ENCODE results near the gene EML4. TPM values are rescaled to one million over a fixed set of nuclear protein-coding genes. Genes with fewer than 3 reads are reported as not detected.

The EML4 gene
- total RNA-seq, 1 donor from 2014 or later: 50.8 TPM

DNA sequence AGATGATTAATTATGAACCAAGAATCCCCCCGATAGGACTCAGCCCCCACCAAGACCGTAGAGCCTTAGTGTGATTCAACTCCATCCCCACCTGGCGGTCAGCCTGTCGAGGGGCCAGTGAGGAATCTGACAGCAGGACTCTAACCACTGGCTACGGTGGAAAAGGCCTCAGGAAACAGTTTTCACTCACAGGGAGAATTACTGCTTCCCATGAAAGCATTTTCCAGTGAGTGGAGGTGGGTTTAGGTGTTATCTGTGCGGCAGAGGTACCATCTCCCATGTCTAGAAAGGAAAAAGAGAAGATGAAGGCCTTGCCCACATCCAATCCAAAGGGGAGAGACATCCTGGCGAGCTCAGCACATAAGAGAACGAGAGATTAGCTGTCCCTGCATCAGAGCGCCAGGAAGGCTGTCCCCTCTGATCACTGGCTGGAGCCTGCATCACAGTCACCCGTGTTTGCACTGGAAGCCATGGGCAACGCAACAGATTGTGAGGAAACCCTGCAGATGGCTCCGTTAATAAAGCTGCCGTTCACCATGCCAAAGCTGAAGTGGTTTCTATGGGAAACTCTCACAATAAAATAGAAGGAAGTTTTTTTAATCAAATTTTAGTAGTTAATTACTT lies 169.5 kb downstream of the EML4 start:
- Mint-ChIP-seq H3K27ac (ENCODE audit: unreplicated experiment) (no peak overlapping the region), H3K36me3 (ENCODE audit: unreplicated experiment) (peaks cover 8% of the 10 kb centered on the region), H3K9me3 (ENCODE audit: unreplicated experiment) (peaks cover 5% of the 10 kb centered on the region), H3K4me3 (ENCODE audit: unreplicated experiment) (no peak overlapping the region), H3K4me1 (ENCODE audit: low read depth, unreplicated experiment) (peaks cover 15% of the 10 kb centered on the region), H3K27me3 (ENCODE audit: unreplicated experiment) (peaks cover 3% of the 10 kb centered on the region)
- TF ChIP-seq, protein P1, sequence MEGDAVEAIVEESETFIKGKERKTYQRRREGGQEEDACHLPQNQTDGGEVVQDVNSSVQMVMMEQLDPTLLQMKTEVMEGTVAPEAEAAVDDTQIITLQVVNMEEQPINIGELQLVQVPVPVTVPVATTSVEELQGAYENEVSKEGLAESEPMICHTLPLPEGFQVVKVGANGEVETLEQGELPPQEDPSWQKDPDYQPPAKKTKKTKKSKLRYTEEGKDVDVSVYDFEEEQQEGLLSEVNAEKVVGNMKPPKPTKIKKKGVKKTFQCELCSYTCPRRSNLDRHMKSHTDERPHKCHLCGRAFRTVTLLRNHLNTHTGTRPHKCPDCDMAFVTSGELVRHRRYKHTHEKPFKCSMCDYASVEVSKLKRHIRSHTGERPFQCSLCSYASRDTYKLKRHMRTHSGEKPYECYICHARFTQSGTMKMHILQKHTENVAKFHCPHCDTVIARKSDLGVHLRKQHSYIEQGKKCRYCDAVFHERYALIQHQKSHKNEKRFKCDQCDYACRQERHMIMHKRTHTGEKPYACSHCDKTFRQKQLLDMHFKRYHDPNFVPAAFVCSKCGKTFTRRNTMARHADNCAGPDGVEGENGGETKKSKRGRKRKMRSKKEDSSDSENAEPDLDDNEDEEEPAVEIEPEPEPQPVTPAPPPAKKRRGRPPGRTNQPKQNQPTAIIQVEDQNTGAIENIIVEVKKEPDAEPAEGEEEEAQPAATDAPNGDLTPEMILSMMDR (IDR thresholded peaks at IDR 0.05; ENCODE audit: partially characterized antibody, unreplicated experiment): no peak
- no peak for DNase-seq

DNA sequence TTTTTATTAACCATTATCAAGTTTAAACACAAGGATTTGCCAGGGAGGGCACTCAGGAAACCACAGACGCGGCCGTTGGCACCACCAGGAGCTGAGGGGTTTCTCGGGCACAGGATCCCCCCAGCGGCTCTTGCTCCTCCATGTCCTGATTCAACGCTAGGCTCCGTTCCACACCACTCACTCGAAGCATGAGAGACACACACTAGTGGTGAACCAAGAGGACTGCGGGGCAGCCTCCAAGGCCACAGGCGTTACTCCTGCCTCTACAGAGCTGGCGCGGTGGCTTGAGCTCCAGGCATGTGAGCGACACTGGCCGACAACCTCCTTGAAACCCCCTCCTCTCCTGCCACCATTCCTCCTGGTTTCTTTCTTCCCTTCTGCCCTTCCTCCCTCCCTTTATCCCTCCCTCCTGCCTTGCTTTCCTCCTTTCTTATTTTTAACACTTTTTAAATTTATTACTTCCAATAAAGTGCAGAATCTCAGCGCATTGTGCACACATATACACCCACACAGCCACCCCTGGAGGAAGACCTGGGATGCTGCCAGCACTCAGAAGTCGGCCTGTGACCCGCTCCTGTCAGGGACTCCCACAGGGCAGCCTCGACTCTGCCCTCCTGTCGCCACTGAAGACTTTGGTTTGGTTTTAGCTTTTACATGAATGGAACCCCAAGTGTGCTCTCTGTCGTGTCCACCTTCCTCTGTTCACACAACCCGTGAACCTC lies 170.2 kb downstream of the EML4 start:
- H3K4me3 Mint-ChIP-seq (ENCODE audit: unreplicated experiment): no peak overlapping the region
- DNase-seq: peak; percentile 48
- H3K36me3 Mint-ChIP-seq (ENCODE audit: unreplicated experiment): peaks cover 8% of the 10 kb centered on the region
- no peak overlapping the region for H3K27ac Mint-ChIP-seq (ENCODE audit: unreplicated experiment)
- H3K27me3 Mint-ChIP-seq (ENCODE audit: unreplicated experiment): peaks cover 3% of the 10 kb centered on the region
- peaks cover 15% of the 10 kb centered on the region for H3K4me1 Mint-ChIP-seq (ENCODE audit: low read depth, unreplicated experiment)
- TF ChIP-seq, protein P1 (IDR thresholded peaks at IDR 0.05; ENCODE audit: partially characterized antibody, unreplicated experiment): peak; percentile 34
- peaks cover 5% of the 10 kb centered on the region for H3K9me3 Mint-ChIP-seq (ENCODE audit: unreplicated experiment)

DNA sequence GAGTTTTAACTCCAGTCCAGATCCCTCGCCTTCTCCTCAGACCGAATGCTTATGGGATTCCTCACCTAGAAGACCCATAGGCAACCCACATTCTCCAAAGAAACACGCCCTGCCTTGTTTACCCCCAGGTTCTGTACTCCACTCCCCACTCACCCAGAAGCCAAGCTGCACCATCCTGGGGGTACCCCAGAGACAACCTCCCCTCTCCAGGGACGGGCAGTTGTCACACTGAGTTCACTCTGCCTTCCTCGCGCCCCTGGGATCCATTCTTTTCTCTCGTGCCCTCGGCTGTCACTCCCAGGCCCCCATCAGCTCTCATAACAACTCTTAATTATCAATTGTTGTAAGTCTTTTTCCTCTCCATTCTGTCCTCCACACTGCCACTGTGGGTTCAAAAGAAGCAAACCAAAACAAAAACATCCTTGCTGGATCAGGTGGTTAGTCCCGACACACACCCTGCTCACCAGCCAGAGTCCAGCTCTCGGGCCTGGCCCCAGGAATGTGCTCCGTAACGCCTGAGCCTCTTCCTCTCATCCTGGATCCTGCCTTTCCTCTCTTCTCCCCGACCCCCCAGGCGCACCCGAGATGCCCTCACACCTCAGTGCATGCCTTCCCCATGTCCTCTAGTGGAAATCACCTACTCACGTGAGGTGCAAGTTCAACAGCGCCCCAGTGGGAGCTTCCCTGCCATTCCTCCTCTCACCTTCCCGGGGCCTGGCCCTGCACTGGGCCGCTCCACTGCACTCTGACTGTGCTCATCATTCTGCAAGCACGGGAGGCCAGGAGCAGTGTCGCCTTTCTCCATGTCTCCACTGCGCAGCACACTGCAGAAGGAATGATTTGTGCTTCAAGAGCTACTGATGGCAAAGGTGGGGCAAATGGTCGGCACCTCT lies 171.1 kb downstream of the EML4 start:
- H3K27me3 Mint-ChIP-seq (ENCODE audit: unreplicated experiment): peaks cover 3% of the 10 kb centered on the region
- H3K9me3 Mint-ChIP-seq (ENCODE audit: unreplicated experiment): peaks cover 5% of the 10 kb centered on the region
- H3K27ac Mint-ChIP-seq (ENCODE audit: unreplicated experiment): no peak overlapping the region
- H3K4me1 Mint-ChIP-seq (ENCODE audit: low read depth, unreplicated experiment): peaks cover 15% of the 10 kb centered on the region
- H3K36me3 Mint-ChIP-seq (ENCODE audit: unreplicated experiment): peaks cover 8% of the 10 kb centered on the region
- TF ChIP-seq, protein P1 (IDR thresholded peaks at IDR 0.05; ENCODE audit: partially characterized antibody, unreplicated experiment): no peak
- H3K4me3 Mint-ChIP-seq (ENCODE audit: unreplicated experiment): no peak overlapping the region
- no peak for DNase-seq

DNA sequence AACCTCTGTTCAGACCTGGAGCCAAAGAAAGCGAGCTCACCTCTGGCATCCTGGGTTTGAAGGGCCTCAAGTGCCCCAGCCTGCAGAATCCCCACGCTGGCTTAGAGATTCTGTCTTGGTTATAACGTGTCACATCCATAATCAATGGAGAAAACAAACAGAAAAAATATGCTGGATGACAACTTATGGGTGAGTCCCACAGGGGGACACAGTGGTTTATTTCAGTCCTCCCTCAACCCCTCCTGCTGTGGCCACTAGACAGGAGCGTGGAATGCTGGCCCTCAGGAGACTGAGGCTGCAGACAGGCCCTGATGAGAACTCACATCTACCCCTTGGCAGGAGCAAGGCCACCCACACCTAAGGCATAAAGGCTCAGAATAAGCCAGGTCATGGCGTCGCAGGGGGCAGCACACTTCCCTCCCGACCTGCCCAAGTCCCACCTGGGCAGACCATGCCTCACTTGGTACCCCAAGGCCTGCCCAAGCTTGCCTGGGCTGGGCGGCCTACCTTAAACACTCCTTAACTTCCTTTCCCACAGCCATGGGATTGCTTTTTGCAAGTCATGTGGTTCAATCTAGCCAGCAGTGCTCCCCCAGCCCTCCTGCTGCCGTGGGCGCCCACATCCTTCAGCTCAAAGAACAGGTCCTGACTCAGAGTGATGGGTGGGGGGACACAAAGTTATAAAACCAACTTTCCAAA lies 171.9 kb downstream of the EML4 start:
- TF ChIP-seq, protein P1 (IDR thresholded peaks at IDR 0.05; ENCODE audit: partially characterized antibody, unreplicated experiment): no peak
- Mint-ChIP-seq H3K27ac (ENCODE audit: unreplicated experiment) (no peak overlapping the region), H3K4me3 (ENCODE audit: unreplicated experiment) (no peak overlapping the region), H3K36me3 (ENCODE audit: unreplicated experiment) (peaks cover 8% of the 10 kb centered on the region), H3K4me1 (ENCODE audit: low read depth, unreplicated experiment) (peaks cover 15% of the 10 kb centered on the region), H3K27me3 (ENCODE audit: unreplicated experiment) (peaks cover 3% of the 10 kb centered on the region), H3K9me3 (ENCODE audit: unreplicated experiment) (peaks cover 5% of the 10 kb centered on the region)
- DNase-seq: no peak
